Mesenchymal stem cell (in vitro differentiated cells and primary cell): ENCODE data around the gene MBD4.

Source experiments
- DNase-seq: peaks from one replicate; pipeline ENCODE4 v3.0.0-alpha.2; 2013
- H2AFZ ChIP-seq: one replicate; pipeline ENCODE4 v1.6.1; 2013; ENCODE audit warnings: low read depth, mild to moderate bottlenecking, control low read depth, inconsistent platforms, low read length, moderate library complexity
- H2AK5ac ChIP-seq: 2 replicates; pipeline ENCODE4 v1.6.1; 2013; ENCODE audit warnings: low read length, moderate library complexity, mild to moderate bottlenecking, inconsistent platforms; ENCODE audit not compliant: severe bottlenecking
- H2BK120ac ChIP-seq: one replicate; pipeline ENCODE4 v1.6.1; 2013; ENCODE audit warnings: low read depth, mild to moderate bottlenecking, inconsistent platforms, low read length, moderate library complexity
- H2BK12ac ChIP-seq, 2 experiments: one replicate each; pipeline ENCODE4 v1.6.1; 2013; ENCODE audit warnings: inconsistent platforms in 2 of 2, low read length in 2 of 2, mild to moderate bottlenecking in 2 of 2, moderate library complexity in 2 of 2, control low read depth in 1 of 2
- H2BK15ac ChIP-seq: one replicate; pipeline ENCODE4 v1.6.1; 2013; ENCODE audit warnings: mild to moderate bottlenecking, low read depth, inconsistent platforms; ENCODE audit not compliant: poor library complexity, severe bottlenecking
- H2BK5ac ChIP-seq: 2 replicates; pipeline ENCODE4 v1.6.1; 2013; ENCODE audit warnings: low read depth, mild to moderate bottlenecking, low read length, control low read depth, inconsistent platforms; ENCODE audit not compliant: poor library complexity, severe bottlenecking
- H3K14ac ChIP-seq, 2 experiments: one replicate each; pipeline ENCODE4 v1.6.1; 2013; ENCODE audit warnings: inconsistent platforms in 2 of 2, low read length in 2 of 2, control low read depth in 1 of 2, mild to moderate bottlenecking in 1 of 2, moderate library complexity in 1 of 2
- H3K18ac ChIP-seq, 2 experiments: one replicate each; pipeline ENCODE4 v1.6.1; 2013; ENCODE audit warnings: inconsistent platforms in 2 of 2, low read length in 2 of 2, control low read depth in 1 of 2, low read depth in 1 of 2, mild to moderate bottlenecking in 1 of 2
- H3K23ac ChIP-seq, 2 experiments: one replicate each; pipeline ENCODE4 v1.6.1; 2013; ENCODE audit warnings: inconsistent platforms in 2 of 2, low read length in 2 of 2, mild to moderate bottlenecking in 2 of 2, moderate library complexity in 2 of 2, control low read depth in 1 of 2
- H3K27ac ChIP-seq: 2 replicates; pipeline ENCODE4 v1.5.1; 2013; ENCODE audit warnings: mild to moderate bottlenecking, moderate library complexity, low read length, control low read depth, inconsistent platforms; ENCODE audit not compliant: poor library complexity, severe bottlenecking
- H3K27me3 ChIP-seq, 2 experiments: 2 replicates each; pipeline versions ENCODE4 v1.6.1 to v1.7.0; 2013; ENCODE audit warnings: low read length in 2 of 2, mild to moderate bottlenecking in 2 of 2, moderate library complexity in 2 of 2, control low read depth in 1 of 2, inconsistent platforms in 1 of 2; ENCODE audit not compliant: control insufficient read depth in 1 of 2, insufficient read depth in 1 of 2
- H3K36me3 ChIP-seq, 2 experiments: 2 replicates each; pipeline versions ENCODE4 v1.6.1 to v1.7.0; 2013; ENCODE audit warnings: low read length in 2 of 2, control low read depth in 1 of 2, inconsistent platforms in 1 of 2, low read depth in 1 of 2, mild to moderate bottlenecking in 1 of 2; ENCODE audit not compliant: insufficient read depth in 2 of 2, control insufficient read depth in 1 of 2
- H3K4ac ChIP-seq, 2 experiments: one replicate each; pipeline ENCODE4 v1.6.1; 2013; ENCODE audit warnings: inconsistent platforms in 2 of 2, low read length in 2 of 2, mild to moderate bottlenecking in 2 of 2, moderate library complexity in 2 of 2, control low read depth in 1 of 2, low read depth in 1 of 2
- H3K4me1 ChIP-seq: 2 replicates; pipeline ENCODE4 v1.6.1; 2013; ENCODE audit warnings: low read depth, low read length, control low read depth; ENCODE audit not compliant: control insufficient read depth, insufficient read depth
- H3K4me2 ChIP-seq: 2 replicates; pipeline ENCODE4 v1.6.1; 2013; ENCODE audit warnings: low read length, mild to moderate bottlenecking, inconsistent platforms; ENCODE audit not compliant: poor library complexity, severe bottlenecking
- H3K4me3 ChIP-seq, 2 experiments: 2 replicates each; pipeline versions ENCODE4 v1.5.1 to v1.7.0; 2013; ENCODE audit warnings: low read length in 2 of 2, mild to moderate bottlenecking in 2 of 2, control low read depth in 1 of 2, low read depth in 1 of 2; ENCODE audit not compliant: insufficient read depth in 1 of 2
- H3K79me1 ChIP-seq: replicated peaks from 2 replicates; pipeline ENCODE4 v1.6.1; 2013; ENCODE audit warnings: mild to moderate bottlenecking, control low read depth, low read length, inconsistent platforms; ENCODE audit not compliant: poor library complexity, severe bottlenecking
- H3K9ac ChIP-seq: 2 replicates; pipeline ENCODE4 v1.7.0; 2013; ENCODE audit warnings: mild to moderate bottlenecking, low read length, moderate library complexity
- H3K9me3 ChIP-seq: 2 replicates; pipeline ENCODE4 v1.7.0; 2013; ENCODE audit warnings: mild to moderate bottlenecking, low read length; ENCODE audit not compliant: control insufficient read depth
- H4K8ac ChIP-seq: one replicate; pipeline ENCODE4 v1.6.1; 2013; ENCODE audit warnings: inconsistent platforms, mild to moderate bottlenecking, low read length, moderate library complexity
- H4K91ac ChIP-seq: one replicate; pipeline ENCODE4 v1.6.1; 2013; ENCODE audit warnings: mild to moderate bottlenecking, low read length, inconsistent platforms
- WGBS: methylation state at CpG from one replicate; pipeline ENCODE4 v1.1.7; 2013; ENCODE audit warnings: mixed read lengths; 5-methylcytosine and 5-hydroxymethylcytosine counted together

MBD4 gene

GRCh38 chr3:129419476-129419875 is 20.3 kb downstream of the MBD4 start:
- Histone ChIP-seq H3K79me1 (no peaks in the 10 kb centered on the region), H2BK5ac (no peak overlapping the region), H4K8ac (no peak overlapping the region), H3K4me2 (no peak overlapping the region), H2BK12ac (no peak overlapping the region), H3K9me3 (no peaks in the 10 kb centered on the region), H2BK15ac (no peak overlapping the region), H4K91ac (no peak overlapping the region), H3K27me3 (no peaks in the 10 kb centered on the region), H3K4ac (no peak overlapping the region), H2BK120ac (no peak overlapping the region), H3K4me1 (peaks cover 1% of the 10 kb centered on the region), H3K18ac (no peak overlapping the region), H3K36me3 (no peaks in the 10 kb centered on the region), H3K14ac (no peak overlapping the region), H3K4me3 (no peak overlapping the region), H2AFZ (no peak overlapping the region), H2AK5ac (no peak overlapping the region), H3K9ac (no peak overlapping the region), H3K27ac (no peak overlapping the region), H3K23ac (no peak overlapping the region)
- WGBS, result 77% methylated on average over 3 of the region's 4 CpGs
- no peak for DNase-seq

- H3K4me1 ChIP-seq, result peaks cover 6% of the 10 kb centered on the region
- H3K9ac ChIP-seq, result no peak overlapping the region
- H3K18ac ChIP-seq, result peak overlapping the region; percentile 66 to 80
- H4K91ac ChIP-seq, result peak overlapping the region; percentile 85
- peak overlapping the region; percentile 75 to 84 for H2BK12ac ChIP-seq
- H3K23ac ChIP-seq, result peak overlapping the region in 1 of 2 experiments; percentile 14
- peak overlapping the region; percentile 64 to 83 for H3K4ac ChIP-seq
- H3K79me1 ChIP-seq, result no peaks in the 10 kb centered on the region
- peak overlapping the region; percentile 76 for H2BK120ac ChIP-seq
- no peak overlapping the region for H3K27ac ChIP-seq
- H3K9me3 ChIP-seq, result no peaks in the 10 kb centered on the region
- no peak overlapping the region for H2BK5ac ChIP-seq
- H3K4me3 ChIP-seq, result no peak overlapping the region
- H3K4me2 ChIP-seq, result no peak overlapping the region
- DNase-seq, result no peak
- no peak overlapping the region for H3K14ac ChIP-seq
- H2AK5ac ChIP-seq, result no peak overlapping the region
- H4K8ac ChIP-seq, result peak overlapping the region; percentile 80
- H2BK15ac ChIP-seq, result peak overlapping the region; percentile 58
- WGBS, result 89% methylated on average over 12 of the region's 14 CpGs
- H3K36me3 ChIP-seq, result no peaks in the 10 kb centered on the region
- H3K27me3 ChIP-seq, result no peaks in the 10 kb centered on the region
- no peak overlapping the region for H2AFZ ChIP-seq
Observed at GRCh38 chr3:129418041-129418973, 21.4 kb downstream of the MBD4 start.

GRCh38 chr3:129417326-129417725 is 22.4 kb downstream of the MBD4 start:
- Histone ChIP-seq H2BK120ac (no peak overlapping the region), H3K23ac (no peak overlapping the region), H4K91ac (no peak overlapping the region), H3K36me3 (no peaks in the 10 kb centered on the region), H3K18ac (no peak overlapping the region), H2BK5ac (no peak overlapping the region), H2BK12ac (no peak overlapping the region), H3K79me1 (no peaks in the 10 kb centered on the region), H3K4me2 (no peak overlapping the region), H2AK5ac (no peak overlapping the region), H4K8ac (no peak overlapping the region), H3K4me3 (no peak overlapping the region), H3K9me3 (no peaks in the 10 kb centered on the region), H2BK15ac (no peak overlapping the region), H3K27me3 (no peaks in the 10 kb centered on the region), H3K4me1 (peaks cover 10% of the 10 kb centered on the region), H3K4ac (no peak overlapping the region), H3K9ac (no peak overlapping the region), H3K14ac (no peak overlapping the region), H3K27ac (no peak overlapping the region), H2AFZ (no peak overlapping the region)
- peak; percentile 94 for DNase-seq
- WGBS, result 36% methylated on average over 1 of the region's 1 CpG

- H2AK5ac ChIP-seq, result no peak overlapping the region
- WGBS, result 89% methylated on average over 3 of the region's 4 CpGs
- peaks cover 12% of the 10 kb centered on the region for H3K4me1 ChIP-seq
Observed at GRCh38 chr3:129416415-129416814, 23.3 kb downstream of the MBD4 start.

More at GRCh38 chr3:129416415-129416814, 23.3 kb downstream of the MBD4 start:
- H3K4me2 ChIP-seq, result no peak overlapping the region
- H3K36me3 ChIP-seq, result no peaks in the 10 kb centered on the region
- no peaks in the 10 kb centered on the region for H3K79me1 ChIP-seq
- H4K91ac ChIP-seq, result no peak overlapping the region
- no peak overlapping the region for H2AFZ ChIP-seq
- H3K4ac ChIP-seq, result no peak overlapping the region
- H3K27me3 ChIP-seq, result no peaks in the 10 kb centered on the region
- H3K4me3 ChIP-seq, result no peak overlapping the region
- peak overlapping the region in 1 of 2 experiments; percentile 43 for H2BK12ac ChIP-seq
- no peak overlapping the region for H2BK15ac ChIP-seq
- peak overlapping the region; percentile 24 for H4K8ac ChIP-seq
- no peak overlapping the region for H3K14ac ChIP-seq
- H3K9ac ChIP-seq, result no peak overlapping the region
- no peak overlapping the region for H2BK5ac ChIP-seq
- H2BK120ac ChIP-seq, result no peak overlapping the region
- no peak overlapping the region for H3K27ac ChIP-seq
- no peak for DNase-seq
- no peak overlapping the region for H3K18ac ChIP-seq
- no peak overlapping the region for H3K23ac ChIP-seq
- no peaks in the 10 kb centered on the region for H3K9me3 ChIP-seq
